Mesenchymal stem cell (in vitro differentiated cells and primary cell): Measurements from ENCODE around the gene MGLL.
A peak's percentile ranks its signal among the peaks of the same experiment; 100 is the strongest.

Experiments used
- DNase-seq: peaks from one replicate; pipeline ENCODE4 v3.0.0-alpha.2; 2013
- H2AFZ ChIP-seq: one replicate; pipeline ENCODE4 v1.6.1; 2013; ENCODE audit warnings: low read depth, mild to moderate bottlenecking, control low read depth, inconsistent platforms, low read length, moderate library complexity
- H2AK5ac ChIP-seq: 2 replicates; pipeline ENCODE4 v1.6.1; 2013; ENCODE audit warnings: low read length, moderate library complexity, mild to moderate bottlenecking, inconsistent platforms; ENCODE audit not compliant: severe bottlenecking
- H2BK120ac ChIP-seq: one replicate; pipeline ENCODE4 v1.6.1; 2013; ENCODE audit warnings: low read depth, mild to moderate bottlenecking, inconsistent platforms, low read length, moderate library complexity
- H2BK12ac ChIP-seq, 2 experiments: one replicate each; pipeline ENCODE4 v1.6.1; 2013; ENCODE audit warnings: inconsistent platforms in 2 of 2, low read length in 2 of 2, mild to moderate bottlenecking in 2 of 2, moderate library complexity in 2 of 2, control low read depth in 1 of 2
- H2BK15ac ChIP-seq: one replicate; pipeline ENCODE4 v1.6.1; 2013; ENCODE audit warnings: mild to moderate bottlenecking, low read depth, inconsistent platforms; ENCODE audit not compliant: poor library complexity, severe bottlenecking
- H2BK5ac ChIP-seq: 2 replicates; pipeline ENCODE4 v1.6.1; 2013; ENCODE audit warnings: low read depth, mild to moderate bottlenecking, low read length, control low read depth, inconsistent platforms; ENCODE audit not compliant: poor library complexity, severe bottlenecking
- H3K14ac ChIP-seq, 2 experiments: one replicate each; pipeline ENCODE4 v1.6.1; 2013; ENCODE audit warnings: inconsistent platforms in 2 of 2, low read length in 2 of 2, control low read depth in 1 of 2, mild to moderate bottlenecking in 1 of 2, moderate library complexity in 1 of 2
- H3K18ac ChIP-seq, 2 experiments: one replicate each; pipeline ENCODE4 v1.6.1; 2013; ENCODE audit warnings: inconsistent platforms in 2 of 2, low read length in 2 of 2, control low read depth in 1 of 2, low read depth in 1 of 2, mild to moderate bottlenecking in 1 of 2
- H3K23ac ChIP-seq, 2 experiments: one replicate each; pipeline ENCODE4 v1.6.1; 2013; ENCODE audit warnings: inconsistent platforms in 2 of 2, low read length in 2 of 2, mild to moderate bottlenecking in 2 of 2, moderate library complexity in 2 of 2, control low read depth in 1 of 2
- H3K27ac ChIP-seq: 2 replicates; pipeline ENCODE4 v1.5.1; 2013; ENCODE audit warnings: mild to moderate bottlenecking, moderate library complexity, low read length, control low read depth, inconsistent platforms; ENCODE audit not compliant: poor library complexity, severe bottlenecking
- H3K27me3 ChIP-seq, 2 experiments: 2 replicates each; pipeline versions ENCODE4 v1.6.1 to v1.7.0; 2013; ENCODE audit warnings: low read length in 2 of 2, mild to moderate bottlenecking in 2 of 2, moderate library complexity in 2 of 2, control low read depth in 1 of 2, inconsistent platforms in 1 of 2; ENCODE audit not compliant: control insufficient read depth in 1 of 2, insufficient read depth in 1 of 2
- H3K36me3 ChIP-seq, 2 experiments: 2 replicates each; pipeline versions ENCODE4 v1.6.1 to v1.7.0; 2013; ENCODE audit warnings: low read length in 2 of 2, control low read depth in 1 of 2, inconsistent platforms in 1 of 2, low read depth in 1 of 2, mild to moderate bottlenecking in 1 of 2; ENCODE audit not compliant: insufficient read depth in 2 of 2, control insufficient read depth in 1 of 2
- H3K4ac ChIP-seq, 2 experiments: one replicate each; pipeline ENCODE4 v1.6.1; 2013; ENCODE audit warnings: inconsistent platforms in 2 of 2, low read length in 2 of 2, mild to moderate bottlenecking in 2 of 2, moderate library complexity in 2 of 2, control low read depth in 1 of 2, low read depth in 1 of 2
- H3K4me1 ChIP-seq: 2 replicates; pipeline ENCODE4 v1.6.1; 2013; ENCODE audit warnings: low read depth, low read length, control low read depth; ENCODE audit not compliant: control insufficient read depth, insufficient read depth
- H3K4me2 ChIP-seq: 2 replicates; pipeline ENCODE4 v1.6.1; 2013; ENCODE audit warnings: low read length, mild to moderate bottlenecking, inconsistent platforms; ENCODE audit not compliant: poor library complexity, severe bottlenecking
- H3K4me3 ChIP-seq, 2 experiments: 2 replicates each; pipeline versions ENCODE4 v1.5.1 to v1.7.0; 2013; ENCODE audit warnings: low read length in 2 of 2, mild to moderate bottlenecking in 2 of 2, control low read depth in 1 of 2, low read depth in 1 of 2; ENCODE audit not compliant: insufficient read depth in 1 of 2
- H3K79me1 ChIP-seq: replicated peaks from 2 replicates; pipeline ENCODE4 v1.6.1; 2013; ENCODE audit warnings: mild to moderate bottlenecking, control low read depth, low read length, inconsistent platforms; ENCODE audit not compliant: poor library complexity, severe bottlenecking
- H3K9ac ChIP-seq: 2 replicates; pipeline ENCODE4 v1.7.0; 2013; ENCODE audit warnings: mild to moderate bottlenecking, low read length, moderate library complexity
- H3K9me3 ChIP-seq: 2 replicates; pipeline ENCODE4 v1.7.0; 2013; ENCODE audit warnings: mild to moderate bottlenecking, low read length; ENCODE audit not compliant: control insufficient read depth
- H4K8ac ChIP-seq: one replicate; pipeline ENCODE4 v1.6.1; 2013; ENCODE audit warnings: inconsistent platforms, mild to moderate bottlenecking, low read length, moderate library complexity
- H4K91ac ChIP-seq: one replicate; pipeline ENCODE4 v1.6.1; 2013; ENCODE audit warnings: mild to moderate bottlenecking, low read length, inconsistent platforms
- WGBS: methylation state at CpG from one replicate; pipeline ENCODE4 v1.1.7; 2013; ENCODE audit warnings: mixed read lengths; 5-methylcytosine and 5-hydroxymethylcytosine counted together

The MGLL gene

GRCh38 chr3:127741690-127742089 lies 80.6 kb downstream of the MGLL start:
- Histone ChIP-seq H3K4ac (no peak overlapping the region), H2BK5ac (no peak overlapping the region), H2BK15ac (no peak overlapping the region), H3K27ac (no peak overlapping the region), H2BK12ac (peak overlapping the region in 1 of 2 experiments; percentile 51), H3K9me3 (no peaks in the 10 kb centered on the region), H3K36me3 (peaks cover 5 to 22% of the 10 kb centered on the region in 2 experiments), H3K4me2 (no peak overlapping the region), H3K18ac (no peak overlapping the region), H3K4me3 (no peak overlapping the region), H2AK5ac (peak overlapping the region; percentile 3), H3K14ac (no peak overlapping the region), H4K8ac (no peak overlapping the region), H3K9ac (no peak overlapping the region), H4K91ac (no peak overlapping the region), H3K79me1 (peaks cover 20% of the 10 kb centered on the region), H3K27me3 (no peaks in the 10 kb centered on the region), H2BK120ac (no peak overlapping the region), H2AFZ (no peak overlapping the region), H3K4me1 (peaks cover 40% of the 10 kb centered on the region), H3K23ac (no peak overlapping the region)
- no peak for DNase-seq
- WGBS, result no CpG with 5 or more reads among the region's 1 CpG

GRCh38 chr3:127741246-127741645 lies 81.1 kb downstream of the MGLL start:
- peak overlapping the region; percentile 3 for H2AK5ac ChIP-seq

GRCh38 chr3:127740136-127740915 lies 82.0 kb downstream of the MGLL start:
- peak overlapping the region in 1 of 2 experiments; percentile 34 for H3K4ac ChIP-seq
- H2BK12ac ChIP-seq, result peak overlapping the region in 1 of 2 experiments; percentile 37
- H3K36me3 ChIP-seq, result peaks cover 5 to 16% of the 10 kb centered on the region in 2 experiments
- H3K27ac ChIP-seq, result peak overlapping the region; percentile 36
- peak overlapping the region; percentile 66 for H4K8ac ChIP-seq
- no peaks in the 10 kb centered on the region for H3K27me3 ChIP-seq
- no peak overlapping the region for H2AFZ ChIP-seq
- no peak overlapping the region for H2BK15ac ChIP-seq
- H4K91ac ChIP-seq, result no peak overlapping the region
- peak; percentile 39 for DNase-seq
- peaks cover 20% of the 10 kb centered on the region for H3K79me1 ChIP-seq
- H3K23ac ChIP-seq, result no peak overlapping the region
- H3K4me3 ChIP-seq, result peak overlapping the region in 1 of 2 experiments; percentile 4
- H2BK120ac ChIP-seq, result peak overlapping the region; percentile 22
- H3K4me2 ChIP-seq, result no peak overlapping the region
- no peaks in the 10 kb centered on the region for H3K9me3 ChIP-seq
- H3K4me1 ChIP-seq, result peaks cover 41% of the 10 kb centered on the region
- WGBS, result 77% methylated on average over 18 of the region's 20 CpGs
- H3K18ac ChIP-seq, result peak overlapping the region; percentile 11 to 28
- no peak overlapping the region for H2BK5ac ChIP-seq
- no peak overlapping the region for H3K9ac ChIP-seq
- H2AK5ac ChIP-seq, result peak overlapping the region; percentile 71
- H3K14ac ChIP-seq, result peak overlapping the region in 1 of 2 experiments; percentile 49

More at GRCh38 chr3:127741246-127741645, 81.1 kb downstream of the MGLL start:
- H4K91ac ChIP-seq, result peak overlapping the region; percentile 35
- no peak overlapping the region for H3K9ac ChIP-seq
- WGBS, result 96% methylated on average over 8 of the region's 8 CpGs
- DNase-seq, result no peak
- no peak overlapping the region for H3K23ac ChIP-seq
- no peak overlapping the region for H2BK120ac ChIP-seq
- H3K36me3 ChIP-seq, result peaks cover 5 to 22% of the 10 kb centered on the region in 2 experiments
- peaks cover 20% of the 10 kb centered on the region for H3K79me1 ChIP-seq
- no peak overlapping the region for H3K27ac ChIP-seq
- no peak overlapping the region for H2BK5ac ChIP-seq
- H3K18ac ChIP-seq, result peak overlapping the region in 1 of 2 experiments; percentile 28
- H3K4me3 ChIP-seq, result no peak overlapping the region
- H3K4me1 ChIP-seq, result peaks cover 41% of the 10 kb centered on the region
- H3K14ac ChIP-seq, result peak overlapping the region in 1 of 2 experiments; percentile 44
- H2BK12ac ChIP-seq, result peak overlapping the region in 1 of 2 experiments; percentile 51
- H3K4ac ChIP-seq, result no peak overlapping the region
- H3K27me3 ChIP-seq, result no peaks in the 10 kb centered on the region
- H2BK15ac ChIP-seq, result peak overlapping the region; percentile 34
- peak overlapping the region; percentile 62 for H4K8ac ChIP-seq
- H2AFZ ChIP-seq, result no peak overlapping the region
- H3K9me3 ChIP-seq, result no peaks in the 10 kb centered on the region
- no peak overlapping the region for H3K4me2 ChIP-seq

- no peak overlapping the region for H2BK15ac ChIP-seq
- H2BK5ac ChIP-seq, result peak overlapping the region; percentile 14
- H3K18ac ChIP-seq, result peak overlapping the region; percentile 11 to 52
- H4K91ac ChIP-seq, result peak overlapping the region; percentile 83
- H3K79me1 ChIP-seq, result peaks cover 18% of the 10 kb centered on the region
- no peak overlapping the region for H3K4me3 ChIP-seq
- peak overlapping the region; percentile 29 to 69 for H2BK12ac ChIP-seq
- H3K9me3 ChIP-seq, result no peaks in the 10 kb centered on the region
- peak overlapping the region in 1 of 2 experiments; percentile 58 for H3K14ac ChIP-seq
- peak overlapping the region; percentile 19 for H3K9ac ChIP-seq
- no peak overlapping the region for H3K23ac ChIP-seq
- no peak overlapping the region for H3K4me2 ChIP-seq
- H3K4me1 ChIP-seq, result peaks cover 42% of the 10 kb centered on the region
- H2BK120ac ChIP-seq, result no peak overlapping the region
- H2AK5ac ChIP-seq, result peak overlapping the region; percentile 57
- H3K27me3 ChIP-seq, result no peaks in the 10 kb centered on the region
- peak overlapping the region; percentile 36 for H3K27ac ChIP-seq
- no peak overlapping the region for H2AFZ ChIP-seq
- WGBS, result over 99% methylated on average over 12 of the region's 12 CpGs
- H4K8ac ChIP-seq, result peak overlapping the region; percentile 45
- H3K36me3 ChIP-seq, result peaks cover 0 to 13% of the 10 kb centered on the region in 2 experiments
- DNase-seq, result no peak
- H3K4ac ChIP-seq, result peak overlapping the region; percentile 24 to 80
Observed at GRCh38 chr3:127739347-127740135, 82.8 kb downstream of the MGLL start.
